Fibroblast of skin of right quadriceps (primary cell): ENCODE measurements around the gene EPHA5.
A peak's percentile ranks its signal among the peaks of the same experiment; 100 is the strongest.

Experiments
- DNase-seq: peaks from one replicate; pipeline ENCODE4 v3.0.0-alpha.2; 2013

Gene EPHA5

DNA sequence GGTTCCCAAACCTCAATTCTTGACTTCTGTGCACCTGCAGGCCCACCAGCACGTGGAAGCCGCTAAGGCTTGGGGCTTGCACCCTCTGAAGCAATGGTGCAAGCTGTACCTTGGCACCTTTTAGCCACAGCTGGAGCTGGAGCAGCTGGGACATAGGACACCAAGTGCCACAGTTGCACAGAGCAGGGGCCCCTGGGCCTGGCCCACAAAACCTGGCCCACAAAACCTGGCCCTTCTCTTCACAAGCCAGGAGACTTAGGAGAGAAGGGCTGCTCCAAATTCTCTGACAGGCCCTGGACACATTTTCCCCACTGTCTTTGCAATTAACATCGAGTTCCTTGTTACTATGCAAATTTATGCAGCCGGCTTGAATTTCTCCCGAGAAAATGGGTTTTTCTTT, 197.8 kb downstream of the EPHA5 start:
- DNase-seq: no peak

DNA sequence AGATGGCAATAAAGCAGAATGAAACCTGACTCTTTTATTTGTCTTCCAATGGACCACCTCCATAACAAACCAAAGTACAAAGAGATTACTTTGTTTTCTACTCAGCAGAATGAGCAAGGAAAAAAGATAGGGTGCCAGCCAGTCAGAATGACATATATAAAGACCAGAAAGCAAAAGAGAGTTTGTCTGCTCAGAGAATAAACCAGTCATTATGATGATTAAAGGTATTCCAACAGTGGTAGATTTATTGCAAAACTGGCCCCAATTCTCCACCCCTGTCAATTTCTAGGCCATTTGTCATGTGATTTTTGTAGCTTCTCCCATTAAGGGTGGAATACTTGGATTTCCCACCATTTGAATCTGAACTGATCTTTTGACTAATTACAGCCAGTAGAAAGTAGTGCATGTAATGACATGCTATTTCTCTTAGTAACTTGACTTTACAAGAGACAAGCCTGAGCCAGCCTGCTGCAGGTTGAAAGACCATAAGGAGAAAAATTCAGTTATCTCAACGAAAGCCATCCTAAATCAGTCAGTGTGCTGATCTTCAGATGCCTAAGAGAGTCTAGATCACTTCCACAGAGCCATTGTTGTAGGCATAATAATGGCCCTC, 203.1 kb downstream of the EPHA5 start:
- no peak for DNase-seq

- DNase-seq: no peak
Observed at GRCh38 chr4:65461781-65462180, 208.5 kb downstream of the EPHA5 start.

- no peak for DNase-seq
Observed at GRCh38 chr4:65457011-65457410, 213.3 kb downstream of the EPHA5 start.

GRCh38 chr4:65456579-65456978, 213.7 kb downstream of the EPHA5 start:
- DNase-seq: no peak

DNA sequence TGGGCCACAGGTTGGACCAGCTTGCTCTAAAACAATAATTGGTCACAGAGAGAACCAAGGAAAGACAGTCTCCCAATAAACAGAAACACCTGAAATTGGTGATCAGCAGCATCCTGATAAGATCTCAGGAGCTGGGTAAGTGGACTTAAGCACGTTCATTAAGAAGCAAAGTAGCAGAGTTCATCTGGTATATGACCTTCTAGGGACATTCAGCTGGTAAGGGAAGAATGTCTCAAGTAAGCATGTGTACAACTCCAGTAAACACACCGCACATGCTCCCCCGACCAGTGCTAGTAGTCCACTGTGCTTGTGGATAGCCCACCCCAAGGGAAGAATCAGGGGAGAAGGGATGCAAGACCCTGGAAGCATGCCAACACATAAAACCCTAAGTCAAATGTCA, 216.9 kb downstream of the EPHA5 start:
- no peak for DNase-seq

DNA sequence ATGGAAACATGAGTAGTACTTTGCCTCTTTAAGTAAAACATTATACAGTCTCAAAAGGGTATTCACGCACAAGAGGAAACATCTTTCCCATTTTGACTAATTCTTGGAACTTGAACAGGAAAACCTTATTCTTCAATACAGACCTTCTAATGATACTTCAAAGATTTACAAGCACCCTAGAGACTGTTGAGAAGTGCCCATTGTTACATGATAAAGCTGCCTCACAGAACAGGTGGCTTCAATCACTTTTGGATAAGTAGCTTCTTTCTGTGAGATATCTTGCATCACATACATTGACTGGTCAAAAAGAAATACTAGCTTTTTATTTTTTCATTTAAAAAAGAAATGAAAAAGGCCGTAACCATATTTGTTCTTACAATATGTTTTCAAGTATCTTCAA, 219.4 kb downstream of the EPHA5 start:
- no peak for DNase-seq

DNA sequence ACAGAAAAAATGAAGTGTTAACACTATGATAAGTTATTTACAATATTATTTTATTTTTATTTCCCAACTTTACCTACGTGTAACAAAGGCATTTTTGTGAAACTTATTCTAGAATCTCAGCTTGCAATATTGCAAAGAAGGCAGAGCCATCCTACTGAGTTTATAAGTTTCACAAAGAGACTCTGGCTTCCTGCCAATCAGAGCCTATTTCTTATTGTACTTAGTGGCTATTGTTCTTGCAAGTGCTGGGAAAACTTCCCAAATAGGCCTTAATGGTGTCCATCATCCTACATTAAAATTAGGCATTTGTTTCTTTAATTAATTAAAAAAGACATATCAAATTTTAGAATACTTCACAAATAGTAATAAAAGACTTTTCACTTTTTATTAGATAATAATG, 233.2 kb downstream of the EPHA5 start:
- DNase-seq: peak; percentile 2

DNA sequence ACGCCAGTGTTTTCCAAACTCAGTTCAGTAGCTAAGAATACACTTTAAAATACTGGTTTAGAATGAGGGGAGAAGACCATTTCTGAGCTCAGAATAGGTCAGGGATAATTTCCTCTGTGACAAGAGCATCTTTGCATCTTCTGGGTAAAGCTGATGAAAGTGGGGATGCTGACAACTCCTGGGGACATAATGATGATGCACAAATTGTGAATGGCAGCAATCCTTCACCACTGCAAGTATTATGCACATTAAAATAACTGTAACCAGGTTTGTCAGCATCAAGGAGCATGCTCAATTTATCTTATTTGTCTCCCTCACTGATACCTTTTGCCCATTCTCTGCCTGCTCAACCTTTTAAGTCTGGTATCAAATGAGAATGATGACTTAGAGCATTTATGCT, 248.2 kb downstream of the EPHA5 start:
- DNase-seq: no peak

DNA sequence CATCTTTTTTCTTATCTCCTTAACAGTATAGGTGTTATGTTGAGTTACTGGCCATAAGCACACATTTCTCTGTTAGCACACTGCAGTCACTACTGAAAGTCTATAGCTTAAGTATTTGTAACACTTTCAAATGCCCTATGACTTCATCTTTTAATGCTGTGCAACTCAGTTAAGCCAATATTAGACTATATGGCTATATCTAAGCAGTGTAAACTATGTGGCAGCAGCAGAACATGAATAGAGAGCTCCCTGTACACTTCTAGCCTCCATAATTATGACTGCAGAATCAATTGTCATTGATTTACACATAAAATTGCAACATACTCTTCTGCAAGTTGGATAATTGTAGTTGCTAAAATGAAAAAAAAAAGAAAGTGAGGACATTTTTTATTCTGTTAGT, 250.3 kb downstream of the EPHA5 start:
- DNase-seq: no peak

- DNase-seq: peak; percentile 3
Observed at GRCh38 chr4:65416891-65417290, 253.4 kb downstream of the EPHA5 start.

GRCh38 chr4:65407483-65407882, 262.8 kb downstream of the EPHA5 start:
- DNase-seq: no peak

- DNase-seq: no peak
Observed at GRCh38 chr4:65401083-65401482, 269.2 kb downstream of the EPHA5 start.

DNA sequence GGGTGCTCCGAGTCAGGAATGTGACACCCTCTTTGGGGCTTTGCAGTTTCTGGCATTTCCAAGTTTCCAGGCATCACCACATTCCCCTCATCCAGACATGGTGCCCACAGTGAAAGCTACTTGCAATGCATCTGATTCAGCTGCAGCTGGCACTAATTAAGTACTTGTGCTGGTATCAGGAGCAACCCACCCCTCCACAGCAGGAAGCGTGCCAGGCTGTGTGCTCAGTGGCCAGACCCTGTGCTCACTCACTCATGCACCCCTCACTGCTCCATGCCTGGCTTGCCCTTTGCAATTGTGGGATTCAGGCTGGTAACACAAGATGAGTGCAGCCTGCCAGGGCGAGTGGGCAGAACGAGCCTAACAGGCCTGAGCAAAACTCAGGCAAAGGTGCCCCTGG, 271.2 kb downstream of the EPHA5 start:
- no peak for DNase-seq

DNA sequence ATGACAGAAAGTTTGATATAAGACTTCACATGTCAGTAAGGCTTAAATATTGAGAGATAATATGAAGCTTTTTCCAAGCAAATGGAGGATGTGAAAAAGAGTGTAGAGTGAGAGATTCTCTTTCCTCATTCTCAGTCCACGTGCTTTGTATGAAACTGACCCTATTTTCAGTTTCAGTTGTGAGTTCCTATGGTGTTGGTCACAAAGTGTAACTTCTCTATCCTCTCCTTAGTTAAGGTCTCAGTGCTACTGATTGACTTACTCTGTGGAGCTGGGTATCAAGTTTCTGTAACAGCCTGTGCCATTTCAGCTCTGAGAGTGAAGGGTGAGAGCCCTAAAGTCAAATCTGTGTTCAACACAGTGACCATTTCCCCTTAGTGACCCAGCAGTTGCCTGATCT, 277.2 kb downstream of the EPHA5 start:
- DNase-seq: no peak

GRCh38 chr4:65392488-65392887, 277.8 kb downstream of the EPHA5 start:
- DNase-seq: no peak

GRCh38 chr4:65391814-65392213, 278.5 kb downstream of the EPHA5 start:
- no peak for DNase-seq

DNA sequence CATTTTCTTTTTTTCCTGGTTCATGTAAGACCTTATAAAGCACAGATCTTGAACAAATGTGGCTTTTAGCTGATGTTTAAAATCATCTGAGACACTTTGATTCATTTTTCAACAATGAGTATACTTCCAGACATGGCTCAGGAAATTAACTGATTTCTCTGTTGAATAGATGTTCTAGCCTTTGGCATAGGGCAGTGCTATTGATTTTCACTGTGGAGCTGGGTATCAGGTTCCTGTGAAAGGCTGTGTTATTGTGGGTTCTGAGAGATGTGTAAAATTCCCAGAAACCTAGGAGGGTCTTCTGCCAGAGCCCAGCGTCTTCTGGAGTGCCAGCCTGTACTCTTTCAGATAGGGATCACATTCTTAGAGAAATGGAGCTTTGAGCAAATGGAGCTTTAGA, 278.9 kb downstream of the EPHA5 start:
- no peak for DNase-seq

DNA sequence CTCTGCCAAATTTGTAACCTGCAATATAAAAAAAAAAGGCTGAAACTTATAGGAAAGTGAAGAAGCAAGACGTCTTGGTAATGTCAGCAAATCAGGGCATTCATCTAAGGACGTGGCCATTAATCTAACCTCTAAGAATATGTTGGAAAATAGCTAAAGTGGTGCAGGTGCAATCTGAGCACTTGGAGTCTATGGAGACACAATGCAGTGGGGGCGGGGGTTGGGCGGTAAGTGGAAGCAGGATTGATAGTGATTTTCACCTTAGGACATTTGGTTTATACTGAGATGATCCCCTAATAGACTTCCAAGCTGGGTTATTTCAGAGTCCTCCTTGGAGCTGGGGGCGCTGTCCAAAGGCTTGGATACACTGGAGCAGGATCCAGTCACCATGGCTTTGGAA, 283.4 kb downstream of the EPHA5 start:
- DNase-seq: no peak

DNA sequence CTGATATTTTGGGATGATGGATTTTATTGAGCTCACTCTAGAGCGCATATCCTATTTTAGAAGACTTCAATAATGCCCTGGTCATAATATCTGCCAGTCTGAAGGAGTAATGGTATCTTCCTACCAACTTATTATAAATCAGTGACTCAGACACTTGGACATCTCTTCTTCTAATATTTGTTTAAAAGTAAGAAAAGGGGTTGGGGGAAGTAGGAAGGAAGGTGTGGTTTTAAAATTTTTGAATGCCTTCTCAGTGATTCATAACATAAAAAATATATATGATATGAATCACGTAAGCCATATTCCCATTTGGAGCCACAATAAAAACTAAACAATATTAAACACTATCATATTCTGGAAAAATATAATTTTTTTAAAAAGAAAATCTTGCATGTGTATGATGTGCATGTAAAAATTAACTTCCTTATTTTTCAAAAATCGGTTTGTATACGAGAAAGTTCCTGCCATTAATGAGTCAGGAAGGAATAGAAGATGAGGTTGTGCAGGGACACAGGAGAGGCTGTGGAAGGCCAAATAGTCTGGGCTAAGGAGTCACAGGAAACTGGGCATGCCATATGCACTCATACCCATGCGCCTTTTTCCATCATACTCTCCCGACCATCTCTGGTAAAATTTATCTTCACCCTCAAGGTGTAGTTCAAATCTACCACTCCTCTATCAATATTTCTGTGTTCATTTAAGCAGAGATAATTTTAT, 286.5 kb downstream of the EPHA5 start:
- peak; percentile 47 for DNase-seq

- DNase-seq: no peak
Observed at GRCh38 chr4:65381648-65382047, 288.6 kb downstream of the EPHA5 start.

- DNase-seq: no peak
Observed at GRCh38 chr4:65370709-65371108, 299.6 kb downstream of the EPHA5 start.

DNA sequence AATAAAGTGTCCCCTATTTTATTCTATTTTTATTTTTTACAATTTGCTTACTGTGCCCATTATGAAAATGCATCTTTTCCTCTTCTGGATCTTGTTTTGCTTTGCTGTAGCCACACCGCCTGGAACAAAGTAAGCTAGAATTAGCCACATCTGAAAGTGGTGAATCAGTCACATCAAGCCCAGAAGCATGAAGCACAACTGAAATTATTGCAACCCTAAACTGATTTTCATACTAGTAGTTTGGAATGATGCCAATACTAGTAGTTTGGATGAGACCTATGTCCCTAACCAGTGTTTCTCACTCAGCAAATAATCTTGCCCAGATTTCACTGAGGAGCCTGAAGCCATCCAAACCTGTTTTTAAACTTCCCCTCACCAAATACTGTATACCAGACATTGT, 303.0 kb downstream of the EPHA5 start:
- peak; percentile 2 for DNase-seq

GRCh38 chr4:65358914-65359313, 311.4 kb downstream of the EPHA5 start:
- DNase-seq: no peak

DNA sequence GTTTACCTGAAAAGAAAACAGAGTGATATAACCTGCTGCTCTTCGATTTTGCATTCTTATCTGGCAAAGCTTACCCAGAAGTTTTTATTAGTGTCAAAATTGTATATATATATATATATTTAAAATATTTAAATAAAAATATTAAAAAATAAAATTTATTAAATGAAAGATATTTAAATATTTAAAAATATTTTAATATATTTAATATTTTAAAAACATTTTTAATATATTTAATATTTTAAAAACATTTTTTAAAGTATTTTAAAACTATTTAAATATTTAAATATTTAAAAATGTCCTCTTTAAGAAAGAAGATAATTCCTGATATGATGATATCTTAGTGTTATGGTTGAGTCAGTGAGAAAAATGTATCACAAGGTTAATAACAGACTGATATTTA, 317.2 kb downstream of the EPHA5 start:
- DNase-seq: no peak
